ENCODE measurements around the gene BRAP.

DNA sequence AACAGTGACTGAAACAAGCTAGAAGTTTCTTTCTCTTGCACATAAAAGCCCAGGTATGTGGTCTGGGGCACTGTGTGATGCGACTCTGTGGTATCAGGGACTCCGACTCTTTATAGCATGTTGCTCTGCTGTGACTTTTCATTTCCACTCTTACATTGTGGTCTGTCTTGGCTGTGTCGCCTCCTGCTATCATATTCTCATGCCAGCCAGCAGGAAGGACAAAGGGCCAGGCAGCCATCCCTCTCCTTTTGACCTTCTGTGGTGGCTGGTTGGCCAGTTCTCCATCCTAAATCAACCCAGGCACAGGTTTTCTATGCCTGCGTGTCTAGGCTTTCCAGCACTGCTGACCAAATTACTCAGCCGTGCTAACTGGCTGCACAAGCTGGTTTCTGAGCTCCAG, 8.1 kb upstream of the BRAP start:
- TF ChIP-seq CTCF (conservative IDR thresholded peaks at IDR 0.05; ENCODE audit: low read depth, low read length), result no peak
- no peak for TF ChIP-seq EZH2 (IDR thresholded peaks at IDR 0.05; ENCODE audit: low read length, unreplicated experiment)
